Measurements from ENCODE around the gene FASTKD2.

Gene FASTKD2

GRCh38 chr2:206840999-206841398 is 75.6 kb downstream of the FASTKD2 start:
- DNase-seq = no peak
